ENCODE measurements around the gene KLHL22.
"Not testable (repeated sequence)": the region's sequence is repeated elsewhere in the genome, so short reads cannot be mapped to it uniquely, and the experiment has no call there.

Gene KLHL22

GRCh38 chr22:20472629-20473442 is 22.8 kb downstream of the KLHL22 start:
- TF ChIP-seq CSDC2 (CRISPR knock-in tag; IDR thresholded peaks at IDR 0.05), result no peak
- TF ChIP-seq ZC3H10 (CRISPR knock-in tag; IDR thresholded peaks at IDR 0.05), result no peak
- TF ChIP-seq BACH2 (CRISPR knock-in tag; IDR thresholded peaks at IDR 0.05; ENCODE audit: borderline replicate concordance), result no peak
- no peak for TF ChIP-seq TOX (CRISPR knock-in tag; IDR thresholded peaks at IDR 0.05; ENCODE audit: borderline replicate concordance)
- TF ChIP-seq ESRRG (CRISPR knock-in tag; IDR thresholded peaks at IDR 0.05), result no peak
- no peak for TF ChIP-seq ARNTL (CRISPR knock-in tag; IDR thresholded peaks at IDR 0.05; ENCODE audit: borderline replicate concordance, low read depth)
- no peak for TF ChIP-seq OSR1 (CRISPR knock-in tag; IDR thresholded peaks at IDR 0.05)
- no peak for TF ChIP-seq PATZ1 (CRISPR knock-in tag; IDR thresholded peaks at IDR 0.05; ENCODE audit: borderline replicate concordance)
- TF ChIP-seq RARB (CRISPR knock-in tag; IDR thresholded peaks at IDR 0.05), result no peak
- TF ChIP-seq TCF4 (CRISPR knock-in tag; IDR thresholded peaks at IDR 0.05; ENCODE audit: borderline replicate concordance), result no peak
- no peak for TF ChIP-seq PPARA (CRISPR knock-in tag; IDR thresholded peaks at IDR 0.05; ENCODE audit: borderline replicate concordance)
- no peak for TF ChIP-seq ZFP30 (CRISPR knock-in tag; IDR thresholded peaks at IDR 0.05)
- TF ChIP-seq TSHZ2 (CRISPR knock-in tag; IDR thresholded peaks at IDR 0.05), result no peak
- ATAC-seq, result no peak

- TF ChIP-seq PATZ1 (CRISPR knock-in tag; IDR thresholded peaks at IDR 0.05; ENCODE audit: borderline replicate concordance), result no peak
- TF ChIP-seq OSR1 (CRISPR knock-in tag; IDR thresholded peaks at IDR 0.05), result no peak
- no peak for TF ChIP-seq TOX (CRISPR knock-in tag; IDR thresholded peaks at IDR 0.05; ENCODE audit: borderline replicate concordance)
- TF ChIP-seq POU6F1 (CRISPR knock-in tag; IDR thresholded peaks at IDR 0.05; ENCODE audit: borderline replicate concordance, low read depth), result no peak
- TF ChIP-seq GLIS3 (CRISPR knock-in tag; IDR thresholded peaks at IDR 0.05), result no peak
- TF ChIP-seq ESRRG (CRISPR knock-in tag; IDR thresholded peaks at IDR 0.05), result no peak
- TF ChIP-seq CREB5 (CRISPR knock-in tag; IDR thresholded peaks at IDR 0.05; ENCODE audit: low read depth), result no peak
- TF ChIP-seq CSRNP3 (CRISPR knock-in tag; IDR thresholded peaks at IDR 0.05), result no peak
- no peak for TF ChIP-seq ZNF8 (CRISPR knock-in tag; IDR thresholded peaks at IDR 0.05)
- TF ChIP-seq ZFP3 (CRISPR knock-in tag; IDR thresholded peaks at IDR 0.05), result no peak
- TF ChIP-seq ZNF565 (CRISPR knock-in tag; conservative IDR thresholded peaks at IDR 0.05; ENCODE audit: low read depth), result no peak
- no peak for TF ChIP-seq ZC3H10 (CRISPR knock-in tag; IDR thresholded peaks at IDR 0.05)
- no peak for TF ChIP-seq BACH2 (CRISPR knock-in tag; IDR thresholded peaks at IDR 0.05; ENCODE audit: borderline replicate concordance)
- TF ChIP-seq ZNF70 (CRISPR knock-in tag; IDR thresholded peaks at IDR 0.05), result no peak
- no peak for TF ChIP-seq CSDC2 (CRISPR knock-in tag; IDR thresholded peaks at IDR 0.05)
- TF ChIP-seq PPARA (CRISPR knock-in tag; IDR thresholded peaks at IDR 0.05; ENCODE audit: borderline replicate concordance), result no peak
- no peak for TF ChIP-seq ZFP30 (CRISPR knock-in tag; IDR thresholded peaks at IDR 0.05)
- TF ChIP-seq TCF4 (CRISPR knock-in tag; IDR thresholded peaks at IDR 0.05; ENCODE audit: borderline replicate concordance), result no peak
- TF ChIP-seq ARNTL (CRISPR knock-in tag; IDR thresholded peaks at IDR 0.05; ENCODE audit: borderline replicate concordance, low read depth), result no peak
- TF ChIP-seq TSHZ2 (CRISPR knock-in tag; IDR thresholded peaks at IDR 0.05), result no peak
- ATAC-seq, result no peak
These were observed 24.3 kb downstream of the KLHL22 start for GRCh38 chr22:20471126-20471833.

- not testable (repeated sequence) for ATAC-seq
These were observed 25.1 kb downstream of the KLHL22 start for GRCh38 chr22:20470525-20470924.
